Hair follicle dermal papilla cell (primary cell): Measurements from ENCODE around the gene IAH1. TPM values are rescaled to one million over a fixed set of nuclear protein-coding genes. Genes with fewer than 3 reads are reported as not detected.

Experiments used
- total RNA-seq: library from RNA; depleted of rRNA; stranded (reverse); fragments of >200 nt; gene quantifications from 2 replicates; pipeline ENCODE4 v1.2.3, GENCODE V29; 2012

Gene IAH1
- total RNA-seq, result 58.9 and 62.1 TPM in 2 replicates

GRCh38 chr2:9474361-9475057 lies at the start of gene IAH1:
Gene IAH1, plus strand, starts transcription at chr2:9474551. Its CDS starts 16 bp downstream, at chr2:9474567.

Other genes starting within 250 kb of the IAH1 start
- gene ITGB1BP1, start 51.0 kb upstream of the IAH1 start, total RNA-seq, result 30.3 and 37.9 TPM in 2 replicates
- gene CPSF3, start 50.9 kb upstream of the IAH1 start, total RNA-seq, result 35.1 and 36.0 TPM in 2 replicates
- gene ADAM17, start 81.3 kb downstream of the IAH1 start, total RNA-seq, result 42.0 and 47.4 TPM in 2 replicates
- 206 and 269 TPM in 2 replicates for gene YWHAQ, start 156.4 kb downstream of the IAH1 start, total RNA-seq